Endothelial cell of umbilical vein (primary cell): ENCODE results near the gene NKG7. TPM values are rescaled to one million over a fixed set of nuclear protein-coding genes. Genes with fewer than 3 reads are reported as not detected.
A peak's percentile ranks its signal among the peaks of the same experiment; 100 is the strongest.

ENCODE experiments used
- BruUV-seq: library from RNA; stranded (reverse); fragments of 400-500 nt; replicated peaks from 2 replicates; lab custom pipeline; 2021; lab: Mats Ljungman, UMichigan
- CTCF ChIA-PET: fragments of 300-600, 350-600 bp; sonication (Branson Sonifier 250); formaldehyde crosslinking; loops from one replicate; lab custom pipeline; 2021; ENCODE audit warnings: antibody characterized with exemption, inconsistent platforms; lab: Charles Lee
- POLR2A ChIA-PET: fragments of 300-600, 350-600 bp; sonication (Branson Sonifier 250); formaldehyde crosslinking; loops from one replicate; lab custom pipeline; 2021; ENCODE audit warnings: antibody characterized with exemption, inconsistent platforms; lab: Charles Lee
- DNase-seq: peaks from one replicate; pipeline ENCODE4 v3.0.0-alpha.2; 2011; ENCODE audit warnings: low read depth, low spot score
- FAIRE-seq: peaks from 2 replicates; lab custom pipeline; 2011; peaks lifted over from hg19 to GRCh38; lab: Jason Lieb, UNC
- H2AFZ ChIP-seq: 2 replicates; pipeline ENCODE4 v1.6.0; 2012; ENCODE audit warnings: low read depth, low read length, control low read depth, inconsistent platforms
- H3K27ac ChIP-seq: 2 replicates; pipeline ENCODE4 v1.5.1; 2011; ENCODE audit warnings: low read depth, mild to moderate bottlenecking, control low read depth, low read length, moderate library complexity; ENCODE audit not compliant: insufficient read depth
- H3K27me3 ChIP-seq, 2 experiments: 2 replicates each; pipeline versions ENCODE4 v1.6.0 to v1.6.1; 2011; ENCODE audit warnings: low read length in 2 of 2, mixed read lengths in 1 of 2; ENCODE audit not compliant: control insufficient read depth in 2 of 2, insufficient read depth in 2 of 2
- H3K36me3 ChIP-seq, 2 experiments: 2 replicates in 1 of 2; 3 replicates in 1 of 2; pipeline ENCODE4 v1.5.1; 2011; ENCODE audit warnings: low read length in 2 of 2, mild to moderate bottlenecking in 1 of 2, moderate library complexity in 1 of 2; ENCODE audit not compliant: control insufficient read depth in 2 of 2, insufficient read depth in 2 of 2; ENCODE audit errors: extremely low read depth in 1 of 2
- H3K4me1 ChIP-seq: 3 replicates; pipeline ENCODE4 v1.5.1; 2011; ENCODE audit warnings: mild to moderate bottlenecking, low read length; ENCODE audit not compliant: control insufficient read depth, insufficient read depth; ENCODE audit errors: extremely low read depth
- H3K4me2 ChIP-seq: 2 replicates; pipeline ENCODE4 v1.6.1; 2011; ENCODE audit warnings: low read length, control low read depth, mixed read lengths; ENCODE audit not compliant: insufficient read depth
- H3K4me3 ChIP-seq, 3 experiments: fragments of 200-600 bp in 1 of 3; sonication (generic), shearing (Covaris generic) in 1 of 3; replicated peaks in 1 of 3; 2 replicates each; pipeline ENCODE4 v1.5.1; 2011 to 2016; ENCODE audit warnings: control low read depth in 3 of 3, low read length in 3 of 3, mild to moderate bottlenecking in 2 of 3, inconsistent platforms in 1 of 3, low read depth in 1 of 3, moderate library complexity in 1 of 3; ENCODE audit not compliant: insufficient read depth in 1 of 3
- H3K79me2 ChIP-seq: 2 replicates; pipeline ENCODE4 v1.6.0; 2012; ENCODE audit warnings: low read length, inconsistent platforms; ENCODE audit not compliant: control insufficient read depth, insufficient read depth
- H3K9ac ChIP-seq: replicated peaks from 2 replicates; pipeline ENCODE3; 2011; ENCODE audit warnings: low read length, control low read depth; ENCODE audit not compliant: insufficient read depth; ENCODE audit errors: extremely low read depth
- H3K9me1 ChIP-seq: replicated peaks from 3 replicates; pipeline ENCODE4 v1.6.0; 2011; ENCODE audit warnings: mild to moderate bottlenecking, low read length; ENCODE audit not compliant: control insufficient read depth, insufficient read depth; ENCODE audit errors: extremely low read depth
- H3K9me3 ChIP-seq: replicated peaks from 2 replicates; pipeline ENCODE4 v1.5.1; 2012; ENCODE audit warnings: low read length, inconsistent platforms; ENCODE audit not compliant: control insufficient read depth, insufficient read depth
- H4K20me1 ChIP-seq: replicated peaks from 2 replicates; pipeline ENCODE3; 2011; ENCODE audit warnings: mild to moderate bottlenecking, low read length; ENCODE audit not compliant: control insufficient read depth, insufficient read depth; ENCODE audit errors: extremely low read depth
- CTCF ChIP-seq, 2 donors: IDR thresholded peaks; 1 replicate in 1 of 2; 2 replicates in 1 of 2; pipeline ENCODE4 v1.5.1; 2011; ENCODE audit warnings: low read length in 2 of 2, mild to moderate bottlenecking in 2 of 2, moderate library complexity in 2 of 2, control low read depth in 1 of 2, inconsistent platforms in 1 of 2, low read depth in 1 of 2; ENCODE audit not compliant: insufficient read depth in 1 of 2; ENCODE audit errors: extremely low read depth in 1 of 2
- EZH2 ChIP-seq: IDR thresholded peaks from 2 replicates; pipeline ENCODE4 v1.6.1; 2012; ENCODE audit warnings: borderline replicate concordance, low read depth, mild to moderate bottlenecking, moderate library complexity, low read length, inconsistent platforms; ENCODE audit not compliant: severe bottlenecking
- FOS ChIP-seq: IDR thresholded peaks from 2 replicates; pipeline ENCODE4 v1.6.1; 2011; ENCODE audit warnings: mild to moderate bottlenecking, low read length, moderate library complexity, borderline replicate concordance; ENCODE audit not compliant: insufficient read depth
- GATA2 ChIP-seq: IDR thresholded peaks from 2 replicates; pipeline ENCODE4 v1.7.0; 2011; ENCODE audit warnings: low read depth, mild to moderate bottlenecking, moderate library complexity, mixed read lengths, low read length; ENCODE audit not compliant: insufficient read length, insufficient read depth
- JUN ChIP-seq: IDR thresholded peaks from 2 replicates; pipeline ENCODE4 v1.6.1; 2011; ENCODE audit warnings: borderline replicate concordance, low read depth; ENCODE audit not compliant: insufficient read length, insufficient read depth
- MAX ChIP-seq: IDR thresholded peaks from 2 replicates; pipeline ENCODE4 v1.6.1; 2011; ENCODE audit not compliant: insufficient read depth, insufficient read length
- MYC ChIP-seq: IDR thresholded peaks from one replicate; pipeline ENCODE4 v1.6.1; 2011; ENCODE audit warnings: mild to moderate bottlenecking, low read depth, low read length
- POLR2A ChIP-seq: IDR thresholded peaks from 2 replicates; pipeline ENCODE4 v1.6.1; 2012; ENCODE audit warnings: low read depth, mild to moderate bottlenecking, control low read depth, low read length
- POLR2AphosphoS5 ChIP-seq: IDR thresholded peaks from 2 replicates; pipeline ENCODE4 v1.6.1; 2012; ENCODE audit warnings: low read depth, mild to moderate bottlenecking, control low read depth, low read length, moderate library complexity; ENCODE audit not compliant: insufficient read depth
- dilution Hi-C: fragments of 300-500 bp; cut with MboI; formaldehyde crosslinking; loops from one replicate; pipeline ENCODE4 v1.15.0; 2019; ENCODE audit warnings: low sequenced_read_pairs; ENCODE audit not compliant: extremely low pct_ligation_motif_present
- intact Hi-C: fragments of 100-400 bp; cut with micrococcal nuclease; formaldehyde crosslinking; loops from one replicate; pipeline ENCODE4 v1.10.0; 2022
- polyA plus RNA-seq, 4 experiments: library from polyadenylated mRNA; depleted of rRNA in 3 of 4; stranded (reverse) in 3 of 4; unstranded in 1 of 4; fragments of >200 nt; gene quantifications; 2 replicates each; pipeline versions ENCODE4 v1.2.1 to v1.2.3, GENCODE V29; 2011 to 2012; ENCODE audit warnings: missing spikeins in 1 of 4
- total RNA-seq: library from RNA; stranded (reverse); gene quantifications from 2 replicates; pipeline ENCODE4 v1.2.3, GENCODE V29; 2021

NKG7 gene
- total and polyA plus RNA-seq, 2 donors (not counting 3 experiments of a cell fraction or from before 2014, with no cell fraction given), result not detected

- ChIA-PET POLR2A (interaction anchor here (1.7 kb wide), 1 partner anchor 28 kb away, joined by 8 read pairs; no protein-coding TSS in a partner anchor), CTCF (interaction anchor here (0.7 to 1.8 kb wide), 4 partner anchors 11 to 293 kb away, joined by 3 to 23 read pairs (median 5); no protein-coding TSS in a partner anchor)
- H4K20me1 ChIP-seq, result no peaks in the 10 kb centered on the region
- BruUV-seq, result no TSS peak
- H3K4me3 ChIP-seq, result peak overlapping the region; percentile 6 to 63 (median 53)
- H3K4me1 ChIP-seq, result peaks cover 15% of the 10 kb centered on the region
- FAIRE-seq (peak; percentile 99), DNase-seq (peak; percentile 99)
- peak overlapping the region; percentile 19 for H3K27ac ChIP-seq
- H3K4me2 ChIP-seq, result peak overlapping the region; percentile 75
- no peaks in the 10 kb centered on the region for H3K36me3 ChIP-seq
- intact Hi-C loops (loop anchor here (1.0 to 5.0 kb wide), 6 partner anchors 27 to 322 kb away; partner anchors contain the start of gene CTU1), dilution Hi-C loops (no loop called here)
- TF ChIP-seq POLR2AphosphoS5 (peak; percentile 21), POLR2A (peak; percentile 50), EZH2 (no peak)
- H3K79me2 ChIP-seq, result peaks cover 5% of the 10 kb centered on the region
- H3K9ac ChIP-seq, result peak overlapping the region; percentile 28
- H3K27me3 ChIP-seq, result no peaks in the 10 kb centered on the region
- peak overlapping the region; percentile 64 for H2AFZ ChIP-seq
- H3K9me1 ChIP-seq, result no peaks in the 10 kb centered on the region
- H3K9me3 ChIP-seq, result no peaks in the 10 kb centered on the region
Measured at GRCh38 chr19:51367565-51368365, 4.7 kb downstream of the NKG7 start.

- Histone ChIP-seq H3K27ac (peak overlapping the region; percentile 18), H3K4me2 (peak overlapping the region; percentile 75), H3K4me3 (peak overlapping the region; percentile 40 to 63 (median 51)), H3K9me1 (no peaks in the 10 kb centered on the region), H2AFZ (peak overlapping the region; percentile 30), H3K9ac (peak overlapping the region; percentile 25), H3K36me3 (no peaks in the 10 kb centered on the region), H3K27me3 (no peaks in the 10 kb centered on the region), H3K9me3 (no peaks in the 10 kb centered on the region), H3K4me1 (peaks cover 15% of the 10 kb centered on the region), H4K20me1 (no peaks in the 10 kb centered on the region), H3K79me2 (peaks cover 5% of the 10 kb centered on the region)
- dilution Hi-C loops, result no loop called here
- ChIA-PET CTCF (interaction anchor here (0.8 to 1.8 kb wide), 3 partner anchors 10 to 294 kb away, joined by 4 to 23 read pairs (median 6); no protein-coding TSS in a partner anchor), POLR2A (interaction anchor here (1.7 kb wide), 1 partner anchor 28 kb away, joined by 8 read pairs; no protein-coding TSS in a partner anchor)
- FAIRE-seq (no peak), DNase-seq (no peak)
- no peak for TF ChIP-seq FOS
- no peak for TF ChIP-seq MAX
- no peak for TF ChIP-seq POLR2A
- no peak for TF ChIP-seq GATA2
- no peak for TF ChIP-seq EZH2
- no peak for TF ChIP-seq POLR2AphosphoS5
- no peak for TF ChIP-seq JUN
- TF ChIP-seq CTCF (IDR thresholded peaks at IDR 0.05; ENCODE audit: extremely low read depth in 1 of 2, insufficient read depth in 1 of 2, low read depth in 1 of 2, low read length in 2 of 2), result no peak
- TF ChIP-seq MYC, result no peak
- intact Hi-C loops, result loop anchor here (1.0 to 5.0 kb wide), 6 partner anchors 27 to 322 kb away; partner anchors contain the start of gene CTU1
- BruUV-seq, result no TSS peak
Measured at GRCh38 chr19:51367255-51367564, 5.2 kb downstream of the NKG7 start.
